Stimulated activated CD8-positive, alpha-beta memory T cell treated with anti-CD3 and anti-CD28 coated beads, Interleukin-12 subunit alpha, Interleukin-12 subunit beta, amount 100 ng/mL, for 1 hour (primary cell): Measurements from ENCODE around the gene CHAC1.

Source experiments
- DNase-seq: peaks from one replicate; pipeline ENCODE4 v3.0.0-alpha.2; 2020; ENCODE audit warnings: low read depth

The CHAC1 gene

GRCh38 chr15:40985541-40986330, 32.5 kb downstream of the CHAC1 start:
- DNase-seq = no peak

- DNase-seq = no peak
Measured at GRCh38 chr15:40986820-40987219, 33.5 kb downstream of the CHAC1 start.

- DNase-seq = no peak
Measured at GRCh38 chr15:40988156-40988555, 34.9 kb downstream of the CHAC1 start.

- no peak for DNase-seq
Measured at GRCh38 chr15:40990080-40990479, 36.8 kb downstream of the CHAC1 start.

- DNase-seq = no peak
Measured at GRCh38 chr15:40990789-40991188, 37.5 kb downstream of the CHAC1 start.

- no peak for DNase-seq
Measured at GRCh38 chr15:40991355-40991754, 38.1 kb downstream of the CHAC1 start.

- no peak for DNase-seq
Measured at GRCh38 chr15:40992241-40992741, 39.0 kb downstream of the CHAC1 start.

GRCh38 chr15:40992825-40993224, 39.6 kb downstream of the CHAC1 start:
- DNase-seq = no peak

- DNase-seq = no peak
Measured at GRCh38 chr15:40995656-40996055, 42.4 kb downstream of the CHAC1 start.

- no peak for DNase-seq
Measured at GRCh38 chr15:40999190-40999589, 45.9 kb downstream of the CHAC1 start.

- no peak for DNase-seq
Measured at GRCh38 chr15:41001524-41002214, 48.4 kb downstream of the CHAC1 start.

- DNase-seq = no peak
Measured at GRCh38 chr15:41004490-41004889, 51.2 kb downstream of the CHAC1 start.
